GM21576 (cell line): Measurements from ENCODE around the gene ZNF446.
"Not testable (repeated sequence)": the region's sequence is repeated elsewhere in the genome, so short reads cannot be mapped to it uniquely, and the experiment has no call there.

Source experiments
- ATAC-seq: cut with Tn5 transposase; IDR thresholded peaks from one replicate; pipeline ENCODE4 v1.9.1; 2021; ENCODE audit warnings: mild to moderate bottlenecking, moderate library complexity; ENCODE audit not compliant: unreplicated experiment

Gene ZNF446

DNA sequence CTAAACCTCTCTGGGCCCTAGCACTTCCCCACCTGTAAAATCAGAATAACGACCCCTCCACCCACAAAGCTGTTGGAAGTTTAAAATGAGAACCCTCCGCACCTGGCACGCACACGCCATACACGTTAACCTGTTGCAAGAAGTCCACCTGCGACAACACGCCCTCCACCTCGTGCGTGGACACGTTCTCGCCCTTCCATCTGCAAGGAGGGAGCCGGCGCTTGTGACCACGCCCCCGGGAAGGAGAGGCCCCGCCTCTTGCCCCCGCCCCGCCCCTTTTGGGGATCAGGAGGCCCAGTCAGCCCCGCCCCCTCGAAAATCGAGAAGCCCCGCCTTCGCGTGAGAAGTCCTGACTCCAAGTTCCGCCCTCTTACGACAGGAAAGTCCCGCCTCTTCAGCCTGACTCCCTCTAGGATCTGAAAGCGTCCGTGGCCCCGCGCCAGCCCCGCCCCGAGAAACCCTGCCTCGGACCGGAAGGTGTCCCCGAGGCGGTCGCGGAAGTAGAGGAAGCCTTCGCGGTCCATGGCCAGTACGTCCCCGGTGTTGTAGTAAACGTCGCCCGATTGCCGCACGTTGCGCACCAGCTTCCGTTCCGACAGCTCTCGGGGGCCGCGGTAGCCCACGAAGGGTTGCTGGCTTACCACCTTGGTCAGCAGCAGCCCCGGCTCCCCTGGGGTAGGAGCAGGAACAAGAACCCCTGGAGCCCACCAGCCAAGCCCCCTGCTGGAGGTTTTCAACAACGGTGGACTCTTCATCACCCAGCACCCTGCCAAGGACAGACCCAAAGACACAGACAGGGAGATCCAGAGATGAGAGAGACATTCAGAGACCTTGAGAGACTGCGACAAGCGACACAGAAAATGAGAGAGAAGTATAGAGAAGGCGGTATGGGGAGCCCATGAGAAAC lies 23.1 kb downstream of the ZNF446 start:
- ATAC-seq = peak; percentile 81

DNA sequence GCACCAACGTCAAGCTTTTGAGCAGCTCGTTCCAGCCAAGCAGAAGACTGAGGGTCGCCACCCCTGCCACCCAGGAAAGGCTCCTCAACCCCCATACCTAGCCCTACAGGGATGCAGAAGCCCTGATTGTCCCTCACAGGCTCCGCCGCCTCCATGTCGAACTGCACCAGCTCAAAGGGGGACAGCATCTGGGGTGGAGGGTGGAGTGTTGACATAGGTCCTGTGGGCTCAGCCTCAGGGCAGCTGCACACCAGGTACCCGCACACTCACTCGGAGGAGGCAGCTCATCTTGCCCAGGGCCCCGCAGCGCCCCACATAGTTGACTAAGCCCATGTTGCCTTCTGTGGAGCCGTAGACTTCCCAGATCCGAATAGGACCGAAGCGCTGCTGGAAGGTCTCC lies 24.1 kb downstream of the ZNF446 start:
- ATAC-seq = no peak

DNA sequence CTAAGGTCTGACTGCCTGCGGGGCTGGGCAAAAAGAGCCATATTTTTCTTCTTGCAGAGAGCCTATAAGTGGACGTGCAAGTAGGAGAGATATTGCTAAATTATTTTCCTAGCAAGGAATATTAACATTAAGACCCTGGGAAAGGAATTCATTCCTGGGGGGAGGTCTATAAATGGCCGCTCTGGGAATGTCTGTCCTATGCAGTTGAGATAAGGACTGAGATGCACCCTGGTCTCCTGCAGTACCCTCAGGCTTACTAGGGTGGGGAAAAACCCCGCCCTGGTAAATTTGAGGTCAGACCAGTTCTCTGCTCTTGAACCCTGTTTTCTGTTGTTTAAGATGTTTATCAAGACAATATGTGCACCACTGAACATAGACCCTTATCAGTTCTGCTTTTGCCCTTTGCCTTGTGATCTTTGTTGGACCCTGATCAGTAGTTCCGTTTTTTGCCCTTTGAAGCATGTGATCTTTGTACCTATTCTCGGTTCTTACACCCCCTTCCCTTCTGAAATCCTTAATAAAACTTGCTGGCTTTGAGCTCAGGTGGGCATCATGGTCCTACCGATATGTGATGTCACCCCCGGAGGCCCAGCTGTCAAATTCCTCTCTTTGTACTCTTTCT lies 31.6 kb downstream of the ZNF446 start:
- not testable (repeated sequence) for ATAC-seq

DNA sequence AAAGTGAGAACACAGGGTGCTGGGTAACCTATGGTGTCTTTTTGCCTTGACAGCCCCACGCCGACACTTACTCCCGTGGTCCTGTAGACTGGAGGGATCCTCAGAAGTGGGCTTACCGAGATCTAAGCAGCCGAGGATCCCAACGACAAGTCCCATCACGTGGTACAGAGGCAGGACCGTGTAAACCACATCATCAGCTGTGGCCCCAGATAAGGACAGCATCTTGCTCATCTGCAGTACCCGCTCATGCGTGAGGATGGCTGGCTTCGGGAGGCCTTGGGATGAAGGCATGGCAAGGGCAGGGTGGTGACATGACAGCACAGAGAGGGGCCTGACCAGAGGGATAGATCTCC lies 33.6 kb downstream of the ZNF446 start:
- no peak for ATAC-seq

DNA sequence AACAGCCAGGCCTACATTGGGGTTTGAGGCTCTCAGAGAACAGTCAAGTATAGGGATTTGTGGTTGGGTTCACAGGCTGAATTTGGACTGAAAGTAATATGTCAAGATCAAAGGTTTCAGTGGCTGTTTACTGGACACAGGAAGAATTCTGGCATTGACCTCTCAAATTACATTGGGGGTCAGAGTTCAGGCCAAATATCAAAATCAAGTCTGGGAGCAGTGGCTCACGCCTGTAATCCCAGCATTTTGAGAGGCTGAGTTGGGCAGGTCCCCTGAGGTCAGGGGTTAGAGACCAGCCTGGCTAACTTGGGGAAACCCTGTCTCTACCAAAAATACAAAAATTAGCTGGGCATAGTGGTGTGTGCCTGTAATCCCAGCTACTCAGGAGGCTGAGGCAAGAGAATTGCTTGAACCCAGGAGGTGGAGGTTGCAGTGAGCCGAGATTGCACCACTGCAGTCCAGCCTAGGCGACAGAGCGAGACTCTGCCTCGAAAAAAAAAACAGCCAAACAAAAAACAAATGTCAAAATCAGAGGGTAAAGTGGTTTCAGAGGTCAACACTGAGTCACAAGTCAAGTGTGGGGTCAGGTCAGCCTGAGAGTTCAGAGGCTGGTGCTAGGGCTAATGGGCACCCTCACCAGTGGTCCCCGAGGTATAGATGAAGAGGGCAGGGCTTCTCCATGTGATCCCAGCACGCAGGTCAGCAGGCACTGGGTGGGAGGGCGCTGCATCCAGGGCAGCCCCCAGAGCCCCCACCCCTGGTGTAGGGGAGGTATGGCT lies 34.1 kb downstream of the ZNF446 start:
- no peak for ATAC-seq

DNA sequence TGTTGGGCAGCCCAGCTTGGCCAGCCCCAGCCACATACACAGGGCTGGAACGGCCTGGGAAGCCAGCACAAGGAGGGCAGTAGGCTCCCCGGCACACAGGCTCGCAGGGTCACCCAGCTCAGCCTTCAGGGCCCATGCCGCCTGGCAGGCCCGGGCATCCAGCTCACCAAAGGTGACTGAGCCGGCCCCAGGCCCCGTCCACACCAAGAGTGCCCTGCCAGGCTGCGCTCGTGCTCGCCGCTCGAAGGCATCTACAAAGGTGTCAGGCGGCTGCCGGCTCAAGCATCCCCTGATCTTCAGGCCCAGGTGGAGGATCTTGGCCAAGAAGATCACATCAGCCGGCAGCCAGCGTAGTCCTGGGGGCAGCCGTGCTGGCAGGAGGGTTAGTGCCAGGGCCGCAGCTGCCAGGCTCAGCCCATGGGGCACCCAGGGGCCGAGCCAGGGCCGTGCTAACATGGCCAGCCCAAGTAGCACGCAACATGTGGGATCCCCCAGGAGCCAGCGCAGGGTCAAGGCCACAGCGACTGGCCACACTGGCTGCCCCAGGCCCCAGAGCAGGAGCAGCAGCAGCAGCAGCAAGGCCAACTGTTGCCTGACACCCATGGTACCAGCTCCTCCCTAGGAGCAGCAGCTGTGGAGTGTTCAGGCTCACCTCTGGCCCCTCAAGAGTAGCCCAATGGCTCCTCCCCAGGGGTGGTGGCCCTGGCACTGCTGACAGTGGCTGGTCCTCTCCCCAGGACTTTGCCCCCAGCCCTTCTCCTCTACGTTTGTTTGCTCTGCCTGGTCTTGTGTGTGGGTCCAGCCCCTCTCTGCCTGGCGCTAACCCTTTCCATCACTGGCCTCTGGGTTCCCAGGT lies 35.4 kb downstream of the ZNF446 start, which contains the start of gene SLC27A5:
Gene SLC27A5 (minus strand): TSS at position 640 of the 856 bp plus-strand sequence. CDS start 37 bp downstream, at position 603.
- no peak for ATAC-seq

DNA sequence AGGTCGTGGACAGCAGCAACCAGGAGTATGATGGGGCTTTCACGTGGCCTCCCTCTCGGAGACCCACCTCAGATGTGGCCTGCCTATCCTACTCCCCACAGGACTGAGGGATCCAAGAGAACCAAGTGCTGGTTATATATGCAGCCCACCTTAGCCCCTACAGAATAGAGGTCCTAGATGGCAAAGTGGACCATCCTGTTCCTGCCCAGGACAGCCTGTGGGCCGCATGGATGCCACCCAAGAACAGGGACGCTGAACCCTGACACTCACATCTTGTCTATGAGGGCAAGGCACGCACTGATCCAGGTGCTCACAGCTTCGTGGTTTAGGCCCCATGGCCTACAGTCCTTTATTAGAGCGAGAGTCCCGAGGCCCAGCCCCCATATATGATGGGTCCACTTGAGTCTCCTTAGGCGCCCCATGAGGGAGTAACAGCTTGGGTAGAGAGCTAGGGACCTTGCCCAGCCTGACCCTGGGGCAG lies 37.1 kb downstream of the ZNF446 start:
- no peak for ATAC-seq

DNA sequence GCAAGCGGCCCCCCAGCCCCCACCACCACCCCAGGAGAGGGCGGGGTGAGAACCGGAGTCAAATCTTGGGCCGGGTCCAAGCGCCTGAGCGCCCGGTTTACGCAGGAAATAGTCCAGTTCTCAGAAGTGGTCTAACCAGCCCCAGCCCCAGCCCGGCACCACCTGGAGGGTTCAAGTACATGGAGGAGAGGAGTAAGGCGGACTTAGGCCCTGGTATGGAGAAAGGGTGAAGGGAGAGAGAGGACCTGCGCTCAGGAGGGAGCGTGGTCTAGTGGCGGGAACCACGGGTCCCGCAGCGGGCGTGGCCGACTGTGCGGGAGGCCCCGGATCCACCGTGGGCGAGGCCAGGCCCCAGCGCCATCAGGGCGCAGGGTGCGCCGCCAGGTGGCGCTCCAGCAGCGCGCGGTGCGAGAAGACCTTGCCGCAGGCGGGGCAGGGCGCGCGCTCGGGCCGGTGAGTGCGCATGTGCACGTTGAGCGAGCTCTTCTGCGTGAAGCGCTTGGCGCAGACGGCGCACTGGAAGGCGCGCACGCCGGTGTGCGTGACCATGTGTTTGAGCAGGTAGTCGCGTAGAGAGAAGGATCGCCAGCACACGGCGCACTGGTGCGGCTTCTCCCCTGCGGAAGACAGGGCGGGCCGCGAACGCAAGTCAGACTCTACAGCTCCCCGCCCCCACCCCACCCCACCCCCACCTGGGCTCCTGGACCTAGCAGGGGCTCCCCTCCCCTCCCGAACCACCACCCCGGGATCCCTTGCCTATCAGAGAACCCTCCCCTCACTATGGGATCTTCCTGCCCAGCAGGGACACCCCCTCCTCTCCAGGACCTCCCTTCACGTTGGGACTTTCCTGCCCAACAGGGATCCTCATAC lies 37.8 kb downstream of the ZNF446 start:
- ATAC-seq = peak; percentile 71

DNA sequence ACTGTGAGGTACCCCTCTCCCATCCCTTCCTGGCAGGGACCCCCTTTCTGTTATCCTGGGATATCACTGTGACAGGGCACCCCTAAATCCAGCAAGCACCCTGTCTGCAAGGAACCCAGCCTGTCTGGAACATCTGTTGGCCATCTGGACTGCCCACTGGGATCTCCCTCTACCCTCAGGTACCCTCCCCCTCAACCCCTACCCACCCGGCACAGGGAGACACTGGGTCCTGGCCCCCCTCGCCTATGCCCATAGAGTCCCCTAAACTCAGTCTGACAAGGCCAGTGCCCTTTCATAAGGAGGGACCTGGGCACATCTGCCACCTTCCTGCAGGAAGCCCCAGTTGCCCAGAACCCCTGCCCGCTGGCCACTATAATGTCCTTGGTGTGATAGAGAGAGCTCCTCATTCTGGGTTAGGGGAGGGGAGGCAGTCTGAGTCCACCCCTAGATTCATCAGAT lies 38.4 kb downstream of the ZNF446 start:
- no peak for ATAC-seq

DNA sequence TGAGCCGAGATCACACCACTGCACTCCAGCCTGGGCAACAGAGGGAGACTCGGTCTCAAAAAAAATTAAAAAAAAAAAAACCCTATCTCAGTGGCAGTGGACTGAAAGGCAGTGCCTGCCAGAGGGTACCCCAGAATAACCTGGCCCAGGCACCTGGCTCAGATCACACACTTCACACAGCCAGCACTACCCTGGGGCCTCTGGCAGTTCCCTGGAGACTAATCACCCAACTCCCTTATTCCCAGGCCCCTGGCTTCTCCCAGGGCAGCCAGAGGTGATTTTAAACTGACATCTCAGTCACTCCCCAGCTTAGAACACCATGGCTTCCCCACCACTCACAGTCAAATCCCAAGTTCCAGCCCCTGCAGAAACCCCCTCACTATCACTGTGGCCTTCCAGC lies 39.1 kb downstream of the ZNF446 start:
- ATAC-seq = no peak

DNA sequence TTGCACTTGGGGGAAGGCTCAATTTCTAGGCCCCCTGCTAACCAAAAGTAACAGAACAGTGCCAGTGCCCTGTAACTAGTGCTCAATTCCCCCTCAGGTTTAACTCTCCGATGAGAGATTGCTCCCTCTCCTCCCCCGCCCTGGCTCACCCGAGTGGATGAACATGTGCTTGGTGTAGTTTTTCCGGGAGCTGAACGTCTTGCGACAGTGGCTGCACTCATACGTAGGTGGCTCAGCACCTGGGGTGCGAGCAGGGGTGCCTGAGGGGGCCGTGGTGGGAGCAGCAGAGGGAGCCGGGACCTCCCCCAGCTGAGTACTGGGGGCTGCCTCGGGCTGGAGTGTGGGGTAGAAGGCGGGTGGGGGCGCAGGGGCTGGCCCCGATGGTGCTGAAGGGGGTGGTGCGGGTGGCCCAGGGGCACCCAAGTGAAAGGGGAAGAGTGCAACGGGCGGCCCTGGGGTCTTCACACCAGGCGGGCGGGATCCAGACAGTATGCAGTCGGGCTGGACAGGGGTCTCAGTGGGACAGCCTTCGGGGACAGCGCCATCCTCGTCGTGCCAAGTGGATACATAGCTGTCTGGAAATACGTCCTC lies 40.2 kb downstream of the ZNF446 start:
- no peak for ATAC-seq

DNA sequence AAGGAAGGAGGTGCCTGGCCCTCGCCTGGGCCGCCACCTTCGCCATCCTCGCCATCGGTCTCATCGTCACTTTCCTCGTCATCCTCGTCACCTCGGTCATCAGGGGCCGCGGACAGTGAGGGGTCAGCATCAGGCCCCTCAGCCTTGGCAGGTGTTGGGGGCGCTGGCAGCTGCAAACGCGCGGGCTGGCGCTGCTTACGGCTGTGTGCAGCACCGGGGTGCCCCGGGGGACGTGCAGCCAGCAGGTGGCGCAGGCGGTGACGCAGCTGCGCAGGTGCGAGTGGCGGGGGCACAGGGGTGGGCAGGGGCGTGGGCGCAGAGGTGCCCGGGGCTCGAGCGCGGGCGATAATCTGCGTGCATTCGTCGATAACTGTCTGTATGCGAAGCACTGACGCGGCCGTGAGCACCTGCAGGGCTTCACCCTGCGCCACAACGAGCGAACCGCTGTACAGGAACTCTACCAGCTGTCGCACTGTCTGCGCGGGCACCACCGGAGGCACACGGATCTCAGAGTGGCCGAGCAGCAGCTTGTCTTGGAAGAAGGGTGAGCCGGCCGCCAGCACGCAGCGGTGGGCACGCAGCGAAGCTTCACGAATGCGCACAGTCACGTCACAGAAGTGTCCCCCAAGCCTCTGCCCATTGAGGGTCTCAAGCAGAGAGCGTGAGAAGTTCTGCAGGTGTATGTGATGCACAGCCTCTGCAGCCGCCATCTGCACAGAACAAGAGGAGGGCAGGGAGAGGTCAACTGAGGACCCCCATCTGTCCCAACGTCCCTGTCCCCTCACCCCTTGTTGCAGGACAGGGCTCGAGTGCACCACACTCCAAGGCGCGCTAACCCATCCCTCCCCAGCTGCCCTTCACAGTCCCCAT lies 41.0 kb downstream of the ZNF446 start:
- ATAC-seq = no peak

DNA sequence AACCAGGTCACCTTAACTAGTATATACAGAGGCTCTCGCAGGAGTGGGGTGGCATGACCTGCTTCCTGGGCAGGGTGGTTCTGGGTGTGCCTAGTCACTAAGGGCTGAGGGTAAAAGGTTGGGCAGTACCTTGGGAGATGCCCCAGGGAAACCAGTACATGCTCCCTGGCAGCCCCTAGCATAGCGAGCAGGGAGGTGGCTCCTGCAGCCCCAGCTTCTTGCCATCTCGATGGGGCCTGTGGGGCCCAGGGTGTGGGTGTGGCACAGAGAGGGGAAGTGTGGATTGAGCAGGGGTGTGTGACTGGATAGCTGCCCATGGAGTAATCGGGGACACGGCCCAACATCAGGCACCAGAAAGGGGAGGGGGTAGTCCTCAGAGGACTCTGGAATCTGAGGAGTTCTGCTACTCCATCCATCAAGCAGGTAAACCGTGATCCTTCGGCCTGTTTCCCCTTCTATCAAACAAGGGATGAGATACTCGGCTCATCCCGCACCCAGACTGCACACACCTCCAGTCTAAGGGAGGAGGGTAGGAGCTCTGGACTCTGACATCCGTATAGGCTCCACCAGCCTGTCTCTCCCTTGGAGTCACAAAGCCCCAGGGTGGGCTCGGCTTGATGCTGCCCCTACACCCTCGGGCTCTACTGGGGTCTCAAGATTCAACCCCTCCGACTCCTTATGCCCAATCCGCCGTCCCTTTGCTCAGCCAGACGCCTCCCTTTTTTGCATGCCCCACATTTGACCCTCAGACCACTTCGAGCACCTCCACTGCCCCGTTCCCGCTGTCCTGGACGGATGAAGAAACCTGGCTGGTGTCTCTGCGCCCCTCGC lies 42.3 kb downstream of the ZNF446 start:
- no peak for ATAC-seq

DNA sequence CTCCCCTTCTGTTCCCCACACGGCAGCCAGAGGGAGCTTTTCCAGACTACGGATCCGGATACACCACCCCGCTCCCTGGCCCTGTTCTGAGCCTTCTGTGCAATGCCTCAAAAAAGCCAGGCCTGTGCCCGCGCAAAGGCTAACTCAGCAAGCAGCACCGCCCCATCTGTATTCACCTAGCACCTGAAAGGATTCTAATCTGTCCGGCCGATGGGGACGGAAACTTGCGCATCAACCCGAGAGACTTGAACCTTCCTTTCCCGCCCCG lies 42.9 kb downstream of the ZNF446 start:
- ATAC-seq = no peak

DNA sequence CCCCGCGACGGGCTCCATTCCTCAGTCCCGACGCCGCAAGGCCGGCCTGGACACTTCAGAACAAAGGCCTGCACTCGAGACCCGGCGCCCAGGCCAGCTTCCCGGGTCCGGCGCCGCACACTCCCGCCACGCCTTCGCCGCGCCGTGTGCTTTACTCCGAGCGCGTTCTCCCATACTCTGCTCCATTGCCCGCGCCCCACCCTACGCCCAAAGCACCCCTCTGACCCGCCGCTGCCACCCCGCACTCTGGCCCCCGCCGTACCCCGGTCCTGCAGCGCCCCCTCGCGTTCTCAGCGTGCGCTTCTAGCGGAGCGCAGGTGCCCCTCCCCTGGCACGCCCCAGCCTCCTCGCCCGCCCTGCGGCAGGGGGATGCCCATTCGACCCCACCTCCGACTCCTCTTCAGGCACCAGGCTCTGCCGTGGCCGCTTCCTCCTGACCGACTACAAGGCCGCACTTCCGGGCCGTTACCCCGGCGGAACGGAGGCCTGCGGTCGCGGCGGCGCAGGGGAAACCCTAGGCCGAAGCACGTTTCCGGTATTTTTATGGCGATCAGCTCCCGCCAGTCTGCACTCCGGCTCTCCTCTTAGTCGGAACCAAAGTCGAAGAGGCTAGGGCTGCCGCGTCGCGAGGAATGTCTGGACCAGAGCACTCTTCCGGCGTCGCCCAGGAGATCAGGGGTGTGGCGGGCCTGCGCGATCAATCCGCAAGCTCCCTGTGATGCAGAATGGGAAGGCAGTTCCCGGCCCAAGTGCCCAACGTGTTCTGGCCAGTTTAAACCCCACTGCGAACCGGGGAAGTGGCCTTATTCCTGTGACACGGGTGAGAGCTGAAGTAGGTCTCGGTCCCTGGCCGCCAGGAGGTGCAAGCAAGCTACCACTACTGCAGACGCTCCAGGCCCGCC lies 43.5 kb downstream of the ZNF446 start, which contains the start of gene ZBTB45:
Gene ZBTB45 (minus strand): TSS at position 456 of the 902 bp plus-strand sequence. CDS start 2,137 bp downstream, outside the sequence.
- peak; percentile 74 for ATAC-seq

DNA sequence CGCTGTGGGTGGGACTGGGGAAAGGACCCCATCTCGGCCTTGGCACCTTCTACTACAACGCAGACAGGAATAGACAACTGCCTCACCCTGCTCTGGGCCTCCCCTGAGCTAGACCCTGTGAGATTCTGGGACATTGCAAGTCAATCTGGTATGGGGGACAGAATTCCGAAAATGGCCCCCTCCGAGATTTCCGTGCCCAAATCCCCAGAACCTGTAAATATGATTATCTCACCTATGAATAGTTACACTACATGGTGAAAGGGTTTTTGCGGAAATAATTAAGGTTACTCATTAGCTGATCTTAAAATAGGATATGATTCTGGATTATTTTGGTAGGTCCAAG lies 44.1 kb downstream of the ZNF446 start:
- ATAC-seq = no peak
